NCI-H446 treated with DMSO at 0.1 percent for 48 hours (cell line): ENCODE measurements around the gene STMN3.

Source experiments
- DNase-seq: peaks from one replicate; lab custom pipeline; 2025; lab: John Stamatoyannopoulos, UW

The STMN3 gene

GRCh38 chr20:63692436-63693082, 39.3 kb upstream of the STMN3 start:
- no peak for DNase-seq

- no peak for DNase-seq
Observed at GRCh38 chr20:63691711-63692435, 38.6 kb upstream of the STMN3 start.

GRCh38 chr20:63690898-63691710, 37.9 kb upstream of the STMN3 start:
- no peak for DNase-seq

DNA sequence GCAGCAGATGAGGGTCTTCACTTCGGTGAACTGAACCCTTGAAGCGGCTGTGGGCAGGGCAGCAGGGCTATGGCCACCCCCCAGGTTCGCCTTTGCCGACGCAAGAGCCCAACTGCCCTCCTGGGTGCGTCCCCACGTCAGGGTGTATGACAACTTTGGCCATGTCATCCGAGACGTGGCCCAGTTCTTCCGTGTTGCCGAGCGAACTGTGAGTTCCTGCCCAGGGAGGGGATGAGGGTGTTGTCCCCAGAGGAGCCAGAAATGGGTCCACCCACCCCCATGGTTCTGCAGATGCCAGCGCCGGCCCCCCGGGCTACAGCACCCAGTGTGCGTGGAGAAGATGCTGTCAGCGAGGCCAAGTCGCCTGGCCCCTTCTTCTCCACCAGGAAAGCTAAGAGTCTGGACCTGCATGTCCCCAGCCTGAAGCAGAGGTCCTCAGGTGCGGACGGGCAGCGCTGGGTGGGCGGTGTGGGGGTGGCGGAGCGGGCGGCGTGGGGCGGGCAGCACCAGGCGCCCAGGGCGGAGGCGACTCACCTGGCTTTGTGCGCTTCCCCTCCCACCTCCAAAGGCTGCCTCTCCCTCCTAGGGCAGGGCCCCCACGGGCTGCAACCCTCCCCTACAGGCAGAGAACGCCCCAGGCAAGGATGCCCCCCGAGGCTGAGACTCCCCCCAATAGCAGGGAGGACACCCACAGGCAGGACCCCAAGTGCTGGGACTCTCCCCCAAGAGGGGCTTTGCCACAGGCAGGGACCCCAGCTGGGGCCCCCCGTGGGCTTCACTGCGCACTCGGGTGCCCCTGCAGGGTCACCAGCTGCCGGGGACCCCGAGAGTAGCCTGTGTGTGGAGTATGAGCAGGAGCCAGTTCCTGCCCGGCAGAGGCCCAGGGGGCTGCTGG, 37.0 kb upstream of the STMN3 start:
- no peak for DNase-seq

- no peak for DNase-seq
Observed at GRCh38 chr20:63689046-63690002, 36.1 kb upstream of the STMN3 start.

DNA sequence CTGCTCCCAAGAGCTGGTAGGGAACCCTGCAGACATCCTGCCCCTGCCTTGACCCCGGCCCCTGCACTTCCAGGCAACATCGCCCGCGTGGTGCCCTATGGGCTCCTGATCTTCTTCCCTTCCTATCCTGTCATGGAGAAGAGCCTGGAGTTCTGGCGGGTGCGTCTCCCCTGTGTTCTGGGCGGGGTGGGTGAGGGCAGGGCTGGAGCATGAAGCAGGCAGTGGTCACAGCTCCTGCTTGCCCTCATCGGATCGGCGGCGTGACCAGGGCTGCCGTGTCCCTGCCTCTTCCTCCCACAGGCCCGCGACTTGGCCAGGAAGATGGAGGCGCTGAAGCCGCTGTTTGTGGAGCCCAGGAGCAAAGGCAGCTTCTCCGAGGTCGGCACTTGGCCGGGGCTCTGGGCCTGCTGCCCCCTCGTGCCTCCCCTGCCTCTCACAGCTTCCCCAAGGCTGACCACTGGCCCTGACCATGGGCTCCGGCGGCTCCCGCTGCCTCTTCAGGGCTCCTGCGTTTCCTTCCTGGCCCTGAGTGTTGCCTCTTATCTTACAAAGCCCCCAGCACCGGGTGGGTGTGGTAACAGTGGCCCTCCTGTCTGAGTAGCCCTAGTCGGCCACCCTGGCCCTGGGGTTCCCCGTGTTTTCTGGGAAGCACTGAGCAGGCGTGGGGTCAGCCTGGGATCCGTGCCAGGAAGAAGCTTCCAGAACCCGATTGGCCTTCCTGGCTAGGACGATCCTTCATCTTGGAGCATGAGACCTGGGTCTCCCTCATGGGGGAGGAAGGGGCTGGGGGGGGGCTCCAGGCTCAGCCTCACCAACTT, 35.2 kb upstream of the STMN3 start:
- no peak for DNase-seq

- DNase-seq, result no peak
Observed at GRCh38 chr20:63687419-63688178, 34.4 kb upstream of the STMN3 start.

GRCh38 chr20:63686492-63687321, 33.5 kb upstream of the STMN3 start:
- no peak for DNase-seq

- no peak for DNase-seq
Observed at GRCh38 chr20:63686094-63686491, 32.9 kb upstream of the STMN3 start.

DNA sequence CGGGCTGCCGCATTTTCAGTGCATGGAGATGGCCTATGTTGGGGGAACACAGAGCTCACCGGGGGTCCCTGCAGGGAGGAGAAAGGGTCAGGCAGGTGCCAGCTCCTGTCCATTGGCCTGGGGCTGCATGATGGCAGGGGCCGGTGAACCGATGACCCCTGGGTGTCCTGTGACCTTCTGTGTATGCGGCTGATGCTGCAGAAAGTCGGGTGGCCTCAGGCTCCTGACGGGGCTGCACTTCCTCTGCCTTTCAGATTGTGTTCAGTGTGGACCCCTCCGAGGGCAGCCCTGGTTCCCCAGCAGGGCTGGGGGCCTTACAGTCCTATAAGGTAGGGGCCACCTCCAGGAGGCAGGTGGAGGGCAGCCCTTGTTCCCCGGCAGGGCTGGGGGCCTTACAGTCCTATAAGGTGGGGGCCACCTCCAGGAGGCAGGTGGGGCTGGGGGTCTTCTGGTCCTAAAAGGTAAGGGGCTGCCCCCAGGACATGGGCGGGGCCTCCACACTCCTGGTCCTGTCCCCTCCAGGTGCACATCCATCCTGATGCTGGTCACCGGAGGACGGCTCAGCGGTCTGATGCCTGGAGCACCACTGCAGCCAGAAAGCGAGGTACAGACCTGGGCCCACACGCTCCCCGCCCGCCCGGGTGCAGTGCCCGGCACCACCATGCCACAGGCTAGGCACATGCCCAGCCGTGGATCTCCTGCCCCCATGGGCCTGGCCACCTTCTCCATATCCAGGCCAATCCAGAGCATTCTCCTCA, 32.2 kb upstream of the STMN3 start:
- no peak for DNase-seq

DNA sequence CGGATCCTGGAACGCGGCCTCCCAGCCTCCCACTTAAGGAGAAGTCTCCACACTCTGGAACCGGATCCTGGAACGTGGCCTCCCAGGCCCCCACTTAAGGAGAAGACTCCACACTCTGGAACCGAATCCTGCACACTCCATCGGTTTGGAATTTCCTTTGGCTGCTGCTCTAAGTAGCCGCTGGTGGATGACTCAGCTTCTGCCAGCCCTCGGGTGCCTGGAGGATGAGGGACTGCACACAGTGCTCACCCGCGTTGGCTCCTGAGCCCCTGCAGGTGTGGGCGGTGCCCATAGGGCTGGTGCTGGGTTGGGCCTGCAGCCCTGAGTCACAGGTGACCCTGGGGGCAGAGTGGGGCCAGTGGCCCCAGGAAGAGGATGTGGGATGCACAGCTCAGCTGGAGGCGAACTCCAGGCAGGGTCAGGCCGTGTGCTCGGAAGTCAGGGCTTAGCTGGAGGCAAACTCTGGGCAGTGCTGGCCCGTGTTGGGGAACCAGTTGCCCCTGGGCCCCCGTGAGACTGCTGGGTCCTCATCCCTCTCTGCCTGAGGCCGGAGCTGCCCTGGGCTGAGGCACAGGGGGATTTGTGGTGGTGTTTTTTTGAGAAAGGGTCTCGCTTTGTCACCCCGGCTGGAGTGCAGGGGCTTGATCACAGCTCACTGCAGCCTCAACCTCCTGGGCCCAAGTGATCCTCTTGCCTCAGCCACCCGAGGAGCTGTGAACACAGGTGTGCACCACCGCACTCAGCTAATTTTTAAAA, 29.3 kb upstream of the STMN3 start:
- DNase-seq, result peak; percentile 25

- DNase-seq, result no peak
Observed at GRCh38 chr20:63681609-63682142, 28.5 kb upstream of the STMN3 start.

DNA sequence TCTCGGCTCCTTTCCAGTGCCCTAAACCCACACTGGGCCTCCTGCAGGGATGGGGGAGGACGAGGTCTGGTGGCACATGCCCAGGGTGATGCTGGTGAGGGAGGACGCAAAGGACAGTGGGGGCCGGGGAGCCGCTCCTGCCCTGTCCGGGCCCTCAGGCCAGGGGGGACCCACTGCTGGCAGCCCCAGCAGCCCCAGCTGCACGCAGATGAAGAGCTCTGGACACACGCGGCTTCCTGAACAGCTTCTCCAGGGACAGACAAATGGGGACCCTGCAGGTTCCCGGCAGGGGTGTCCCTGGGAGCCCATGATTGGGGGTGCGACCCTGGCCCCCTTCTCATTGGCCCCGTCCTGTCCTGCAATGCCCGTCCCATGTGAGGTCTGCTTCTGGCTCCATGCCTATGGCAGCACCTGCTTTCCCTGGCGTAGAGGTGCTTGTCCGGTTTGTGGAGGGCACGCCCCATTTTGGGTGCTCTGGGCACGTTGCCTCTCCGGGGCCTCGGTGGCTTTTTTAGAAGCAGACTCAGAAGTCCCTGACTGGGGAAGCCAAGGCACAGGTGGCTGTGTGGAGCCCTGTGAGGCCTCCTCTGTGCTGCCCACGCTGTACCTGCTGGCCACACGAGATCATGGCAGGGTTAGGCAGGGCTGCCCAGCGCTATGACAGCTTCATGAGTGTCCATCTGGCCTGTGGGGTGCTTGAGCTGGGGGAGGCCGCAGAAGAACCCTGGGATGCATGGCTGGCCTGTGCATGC, 27.8 kb upstream of the STMN3 start:
- no peak for DNase-seq

DNA sequence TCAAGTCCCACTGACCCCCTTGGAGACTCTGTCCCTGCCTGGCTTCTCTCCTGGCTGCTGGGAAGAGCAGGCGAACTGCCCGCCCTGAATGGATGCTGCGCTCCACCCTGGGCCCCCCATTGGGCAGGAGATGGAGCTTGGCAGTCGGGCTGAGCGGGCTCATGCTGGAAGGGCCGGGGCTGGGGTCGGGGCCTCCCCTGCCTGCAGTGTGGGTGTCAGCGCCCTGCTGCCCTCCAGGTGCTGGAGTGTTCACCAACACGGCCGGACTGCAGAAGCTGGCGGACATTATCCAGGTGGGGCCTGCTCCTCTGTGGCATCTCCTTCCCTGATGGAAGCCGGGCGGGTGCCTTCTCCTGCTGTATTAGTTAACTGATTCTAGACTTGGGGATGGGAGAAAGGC, 27.2 kb upstream of the STMN3 start:
- DNase-seq, result no peak

DNA sequence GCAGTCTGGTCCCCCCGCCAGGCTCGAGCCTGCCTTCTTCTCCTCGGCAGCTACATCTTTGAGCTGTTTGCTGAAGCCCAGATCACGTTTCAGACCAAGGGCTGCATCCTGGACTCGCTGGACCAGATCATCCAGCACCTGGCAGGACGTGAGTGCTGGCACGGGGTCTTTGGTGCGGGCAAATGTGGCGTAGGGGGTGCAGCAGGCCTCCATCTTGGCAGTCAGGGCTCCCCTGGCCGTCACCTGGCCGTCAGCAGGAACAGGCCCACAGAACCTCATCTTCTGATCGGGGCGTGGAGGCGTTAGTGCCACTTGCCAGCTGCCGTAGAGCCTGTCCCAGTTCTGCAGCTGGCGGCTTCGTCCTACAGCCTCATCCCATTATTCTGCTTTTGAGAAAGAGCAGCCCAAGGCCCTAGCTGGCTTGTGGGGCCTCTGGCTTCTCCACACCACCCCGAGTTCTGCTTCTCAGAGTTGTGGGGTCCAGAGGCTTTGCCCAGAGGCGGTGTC, 26.6 kb upstream of the STMN3 start:
- DNase-seq, result no peak
